A549 treated with AZD2906 at 1 μM for 4 hours (cell line): ENCODE data around the gene PWP1. TPM values are rescaled to one million over a fixed set of nuclear protein-coding genes. Genes with fewer than 3 reads are reported as not detected.

Experiments
- total RNA-seq: library from RNA; stranded (reverse); fragments of 200-300 nt; extraction: Qiagen RNA extraction; gene quantifications from 5 replicates; pipeline ENCODE4 v1.2.3, GENCODE V29; 2022

Gene PWP1
- 85.5 to 111 TPM (median 89.7 TPM) in 5 replicates for total RNA-seq

DNA sequence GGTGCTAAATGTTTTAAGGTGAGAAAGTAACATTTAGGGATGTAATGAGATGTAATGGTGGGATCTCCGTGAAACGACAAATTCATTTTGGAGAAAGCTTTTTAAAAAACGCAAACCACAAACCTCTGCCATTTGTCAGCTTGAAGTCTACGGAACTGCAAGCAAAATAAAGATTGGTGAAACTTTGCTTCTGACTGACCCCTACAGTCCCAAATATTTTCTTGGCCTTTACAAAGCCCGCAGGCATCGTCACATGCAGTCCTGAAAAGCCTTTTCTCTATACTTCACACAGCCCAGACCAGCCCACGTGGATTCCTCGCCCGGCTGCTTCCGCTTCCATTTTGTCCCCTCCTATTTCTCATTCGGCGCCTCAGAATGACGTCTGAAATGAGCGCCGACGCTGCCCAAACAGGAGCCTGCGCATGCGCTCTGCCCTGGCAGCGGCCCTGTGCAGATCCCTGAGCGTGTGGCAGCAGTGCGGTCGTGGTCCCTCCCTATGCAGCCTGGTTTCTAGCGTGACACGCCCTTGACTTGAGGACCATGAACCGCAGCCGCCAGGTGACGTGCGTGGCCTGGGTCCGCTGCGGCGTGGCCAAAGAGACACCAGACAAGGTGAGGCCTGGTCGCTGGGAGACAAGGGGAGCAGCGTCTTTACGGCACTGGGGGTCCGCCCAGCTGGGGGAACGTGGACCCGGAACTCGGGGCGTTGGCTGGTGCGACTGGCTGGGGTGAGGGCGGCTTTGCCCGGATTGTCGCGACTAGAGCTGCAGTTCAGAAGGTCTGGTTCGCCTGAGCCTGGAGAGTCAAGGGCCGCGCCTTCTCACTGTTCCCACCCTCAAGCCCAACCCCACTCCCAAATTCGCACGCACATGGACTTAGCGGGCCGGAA is at the start of gene PWP1:
TSS of gene PWP1 (plus strand) at position 440 of the 889 bp plus-strand sequence. CDS start at position 541, 101 bp downstream.

DNA sequence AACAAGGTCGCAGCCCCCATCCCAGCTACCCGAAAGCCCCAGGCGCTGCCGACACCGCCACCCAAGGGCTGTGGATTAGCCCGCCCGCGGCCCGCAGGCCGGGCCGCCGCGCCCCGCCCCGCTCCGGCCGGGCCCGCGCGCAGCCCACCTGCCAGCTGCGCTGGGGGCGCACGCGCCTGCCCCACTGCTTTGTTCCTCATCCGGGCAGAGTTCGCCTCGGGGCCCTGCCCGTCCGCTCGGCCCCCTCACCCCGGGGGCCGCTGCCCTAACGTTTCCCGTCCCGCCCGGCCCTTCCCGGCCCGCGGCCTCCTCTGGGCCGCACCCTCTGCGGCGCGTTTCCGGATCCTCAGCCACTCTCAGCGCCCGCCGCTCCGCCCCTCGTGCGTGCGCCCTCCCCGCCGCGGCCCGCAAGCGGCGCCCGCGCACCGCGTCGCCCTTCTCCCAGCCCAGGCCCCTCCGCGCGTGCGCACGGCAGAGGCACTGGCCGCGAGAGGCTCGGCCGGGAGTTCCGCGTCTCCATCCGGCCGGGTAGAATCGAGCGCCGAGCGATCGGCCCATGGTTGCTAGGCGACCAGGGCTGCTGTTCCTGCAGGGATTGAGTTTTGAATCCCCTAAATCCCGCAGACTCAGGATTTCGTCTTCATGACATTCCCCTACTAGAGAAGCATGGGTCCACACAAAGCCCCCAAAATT is 75.4 kb downstream of the PWP1 start, which contains the start of gene PRDM4:
TSS of gene PRDM4 (minus strand) at position 329 of the 693 bp plus-strand sequence. CDS start 622 bp downstream, outside the sequence.

Other genes starting within 250 kb of the PWP1 start
- gene PRDM4, start 75.3 kb downstream of the PWP1 start, total RNA-seq: 18.5 to 20.5 TPM (median 19.3 TPM) in 5 replicates
- gene ASCL4, start 88.9 kb downstream of the PWP1 start, total RNA-seq: not detected in 5 replicates